ENCODE measurements around the gene CLIC6. TPM values are rescaled to one million over a fixed set of nuclear protein-coding genes. Genes with fewer than 3 reads are reported as not detected.
"Not testable (repeated sequence)": the region's sequence is repeated elsewhere in the genome, so short reads cannot be mapped to it uniquely, and the experiment has no call there.

CLIC6 gene
- total RNA-seq, 2 donors from 2014 or later, result 5.1 to 7.0 TPM

- TF ChIP-seq CTCF (IDR thresholded peaks at IDR 0.05), result no peak
- no peak for DNase-seq (ENCODE audit: low spot score)
- Histone ChIP-seq H3K4me1 (no peaks in the 10 kb centered on the region), H3K9me3 (no peaks in the 10 kb centered on the region), H3K27ac (no peak overlapping the region), H3K27me3 (no peaks in the 10 kb centered on the region), H3K36me3 (no peaks in the 10 kb centered on the region), H3K4me3 (no peak overlapping the region)
Observed at GRCh38 chr21:34715518-34715917, 46.7 kb downstream of the CLIC6 start.

- H3K27ac ChIP-seq, result no peak overlapping the region
- H3K36me3 ChIP-seq, result no peaks in the 10 kb centered on the region
- no peak for TF ChIP-seq CTCF (IDR thresholded peaks at IDR 0.05)
- H3K4me1 ChIP-seq, result no peaks in the 10 kb centered on the region
- DNase-seq (ENCODE audit: low spot score), result no peak
- H3K27me3 ChIP-seq, result no peaks in the 10 kb centered on the region
- no peak overlapping the region for H3K4me3 ChIP-seq
- H3K9me3 ChIP-seq, result no peaks in the 10 kb centered on the region
Observed at GRCh38 chr21:34715985-34716596, 47.3 kb downstream of the CLIC6 start.

- H3K4me3 ChIP-seq; H3K36me3 ChIP-seq; H3K9me3 ChIP-seq; DNase-seq (ENCODE audit: low spot score); H3K27me3 ChIP-seq; H3K4me1 ChIP-seq; H3K27ac ChIP-seq: not testable (repeated sequence)
Observed at GRCh38 chr21:34718529-34718928, 49.7 kb downstream of the CLIC6 start.

GRCh38 chr21:34722684-34723300 lies 54.0 kb downstream of the CLIC6 start:
- Histone ChIP-seq H3K27me3 (no peaks in the 10 kb centered on the region), H3K9me3 (no peaks in the 10 kb centered on the region), H3K4me3 (no peak overlapping the region), H3K4me1 (no peaks in the 10 kb centered on the region), H3K27ac (no peak overlapping the region), H3K36me3 (no peaks in the 10 kb centered on the region)
- no peak for DNase-seq (ENCODE audit: low spot score)
- TF ChIP-seq CTCF (IDR thresholded peaks at IDR 0.05), result peak in 1 of 2 donors; percentile 45

- Histone ChIP-seq H3K36me3 (no peaks in the 10 kb centered on the region), H3K27ac (no peak overlapping the region), H3K4me3 (no peak overlapping the region), H3K27me3 (no peaks in the 10 kb centered on the region), H3K9me3 (no peaks in the 10 kb centered on the region), H3K4me1 (no peaks in the 10 kb centered on the region)
- TF ChIP-seq CTCF (IDR thresholded peaks at IDR 0.05), result no peak
- no peak for DNase-seq (ENCODE audit: low spot score)
Observed at GRCh38 chr21:34724131-34724856, 55.5 kb downstream of the CLIC6 start.

GRCh38 chr21:34724857-34725195 lies 56.0 kb downstream of the CLIC6 start:
- H3K27me3 ChIP-seq, result no peaks in the 10 kb centered on the region
- H3K4me1 ChIP-seq, result no peaks in the 10 kb centered on the region
- H3K27ac ChIP-seq, result no peak overlapping the region
- no peak overlapping the region for H3K4me3 ChIP-seq
- no peaks in the 10 kb centered on the region for H3K9me3 ChIP-seq
- DNase-seq (ENCODE audit: low spot score), result no peak
- H3K36me3 ChIP-seq, result no peaks in the 10 kb centered on the region
- no peak for TF ChIP-seq CTCF (IDR thresholded peaks at IDR 0.05)
